ENCODE measurements around the gene PCDH12.

PCDH12 gene

DNA sequence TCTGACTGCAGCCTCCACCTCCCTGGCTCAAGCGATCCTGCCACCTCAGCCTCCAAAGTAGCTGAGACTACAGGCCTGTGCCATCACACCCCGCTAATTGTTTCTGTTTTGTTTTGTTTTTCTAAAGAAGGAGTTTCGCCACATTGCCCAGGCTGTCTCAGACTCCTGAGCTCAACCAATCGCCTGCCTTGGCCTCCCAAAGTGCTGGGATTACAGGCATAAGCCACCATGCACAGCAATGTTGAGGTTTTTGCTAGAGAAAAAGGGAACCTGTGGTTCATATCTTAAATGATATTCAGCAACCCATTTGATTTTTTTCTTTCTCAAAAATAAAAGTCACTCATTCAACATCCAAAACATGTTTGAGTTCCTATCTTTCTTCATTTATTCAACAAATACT is 54.7 kb downstream of the PCDH12 start:
- peaks cover 0 to 48% (median 11%) of the 10 kb centered on the region in 10 experiments; a peak in 12 of 20 replicates for H3K4me1 ChIP-seq
- peak overlapping the region in 3 of 11 experiments; percentile 40 to 51 (median 41); a peak in 7 of 22 replicates for H3K9ac ChIP-seq
- no peak overlapping the region for H3K4me3 ChIP-seq
- no peaks in the 10 kb centered on the region for H3K27me3 ChIP-seq
- H4K20me1 ChIP-seq = no peaks in the 10 kb centered on the region
- peak overlapping the region in 6 of 11 experiments; percentile 40 to 75 (median 58); a peak in 12 of 22 replicates for H3K27ac ChIP-seq
- H3K36me3 ChIP-seq = no peaks in the 10 kb centered on the region
- peak in 4 of 11 experiments; percentile 38 to 71 (median 54); a peak in 6 of 22 replicates for TF ChIP-seq Cebpa-rat (IDR thresholded peaks at IDR 0.05)
- H3K4me2 ChIP-seq = peak overlapping the region in 6 of 11 experiments; percentile 37 to 68 (median 50); a peak in 12 of 22 replicates
- H3K9me3 ChIP-seq (replicated peaks in 1 of 11) = peaks cover 5 to 15% (median 12%) of the 10 kb centered on the region in 11 experiments; a peak in 16 of 22 replicates

DNA sequence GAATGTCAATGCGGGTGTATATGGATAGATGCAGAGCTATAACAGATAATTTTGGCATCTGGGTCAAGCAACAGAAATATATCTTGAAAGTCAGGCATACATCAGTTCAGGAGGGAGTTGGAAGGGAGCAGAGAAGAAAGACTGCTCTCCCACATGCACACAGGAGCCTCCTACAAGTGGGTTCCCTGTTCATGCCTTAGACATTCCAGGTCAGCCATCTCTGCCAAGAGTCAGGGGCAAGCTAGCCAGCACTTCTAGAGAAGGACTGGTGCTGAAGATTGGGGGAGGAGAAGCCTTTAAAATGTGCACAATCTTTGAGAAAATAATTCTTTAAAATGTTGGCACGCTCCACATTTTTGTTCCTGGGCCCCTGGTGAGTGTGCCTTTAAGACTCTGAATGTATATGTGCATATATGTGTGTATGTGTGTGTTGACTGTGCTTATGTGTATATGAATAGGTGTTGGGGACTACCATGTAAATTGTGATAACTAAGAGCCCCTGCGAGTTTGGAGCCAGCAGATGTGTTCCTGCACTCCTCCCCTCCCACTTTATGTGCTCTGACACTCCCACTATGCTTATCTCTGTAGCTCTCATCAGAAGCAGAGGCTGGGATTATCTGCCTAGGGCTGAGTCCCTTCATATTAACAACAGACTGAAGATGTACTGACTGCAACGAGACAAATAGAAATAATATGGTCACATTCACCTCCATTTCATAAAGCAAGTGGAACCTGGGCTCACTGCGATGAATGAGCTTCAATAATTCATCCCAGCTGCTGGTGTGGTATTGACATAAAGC is 55.8 kb downstream of the PCDH12 start:
- H3K9me3 ChIP-seq (replicated peaks in 1 of 11) = peaks cover 5 to 15% (median 12%) of the 10 kb centered on the region in 11 experiments; a peak in 16 of 22 replicates
- no peak for TF ChIP-seq Cebpa-rat (IDR thresholded peaks at IDR 0.05)
- no peaks in the 10 kb centered on the region for H3K27me3 ChIP-seq
- peaks cover 0 to 58% (median 12%) of the 10 kb centered on the region in 10 experiments; a peak in 12 of 20 replicates for H3K4me1 ChIP-seq
- no peak overlapping the region; a peak in 1 of 22 replicates for H3K9ac ChIP-seq
- H3K4me3 ChIP-seq = no peak overlapping the region
- H3K4me2 ChIP-seq = peak overlapping the region in 6 of 11 experiments; percentile 37 to 68 (median 50); a peak in 10 of 22 replicates
- no peaks in the 10 kb centered on the region for H4K20me1 ChIP-seq
- no peaks in the 10 kb centered on the region for H3K36me3 ChIP-seq
- peak overlapping the region in 5 of 11 experiments; percentile 40 to 75 (median 62); a peak in 7 of 22 replicates for H3K27ac ChIP-seq

DNA sequence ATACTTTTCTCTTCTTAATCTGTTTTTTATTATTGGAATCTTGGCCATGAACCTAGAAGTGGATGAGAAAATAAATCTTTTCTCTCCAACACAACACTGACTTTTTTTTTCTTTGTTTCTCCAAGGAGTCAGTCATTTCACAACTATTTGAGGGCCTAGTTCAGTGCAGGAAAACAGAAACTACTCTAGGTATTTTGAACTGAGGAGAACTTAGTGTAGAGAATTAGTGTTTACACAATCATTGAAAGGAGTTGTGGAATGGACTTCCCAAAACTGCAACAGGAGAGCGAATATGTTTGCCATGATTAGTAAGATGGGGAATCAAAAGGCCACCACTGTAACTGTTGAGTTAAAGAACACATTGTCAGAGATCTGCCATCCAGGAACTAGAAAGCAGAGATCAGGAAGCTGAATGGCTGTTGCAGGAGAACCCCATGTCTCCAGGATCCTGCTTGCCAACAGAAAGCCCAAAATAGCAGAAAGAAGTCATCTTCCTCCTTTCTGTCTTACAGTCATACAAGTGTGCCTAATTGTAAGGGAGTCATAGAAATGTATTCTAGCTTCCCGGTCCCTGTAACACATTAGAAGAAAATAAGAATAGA is 59.5 kb downstream of the PCDH12 start:
- Histone ChIP-seq H3K27me3 (no peaks in the 10 kb centered on the region), H3K4me2 (peak overlapping the region in 5 of 11 experiments; percentile 23 to 57 (median 38); a peak in 9 of 22 replicates), H3K4me3 (no peak overlapping the region), H3K36me3 (no peaks in the 10 kb centered on the region), H3K27ac (no peak overlapping the region; a peak in 1 of 22 replicates), H4K20me1 (no peaks in the 10 kb centered on the region), H3K9ac (no peak overlapping the region), H3K9me3 (replicated peaks in 1 of 11) (no peaks in the 10 kb centered on the region), H3K4me1 (peaks cover 0 to 39% (median 9%) of the 10 kb centered on the region in 10 experiments; a peak in 12 of 20 replicates)
- no peak for TF ChIP-seq Cebpa-rat (IDR thresholded peaks at IDR 0.05)

GRCh38 chr5:141897425-141897824 is 60.6 kb downstream of the PCDH12 start:
- Histone ChIP-seq H3K27ac (no peak overlapping the region), H3K4me2 (peak overlapping the region in 3 of 11 experiments; percentile 9 to 57 (median 32); a peak in 2 of 22 replicates), H3K36me3 (no peaks in the 10 kb centered on the region), H3K9me3 (replicated peaks in 1 of 11) (no peaks in the 10 kb centered on the region), H3K4me3 (no peak overlapping the region), H3K27me3 (no peaks in the 10 kb centered on the region), H4K20me1 (no peaks in the 10 kb centered on the region), H3K4me1 (peaks cover 0 to 27% (median 4%) of the 10 kb centered on the region in 10 experiments; a peak in 10 of 20 replicates), H3K9ac (no peak overlapping the region)
- peak in 10 of 11 experiments; percentile 14 to 93 (median 63); a peak in 14 of 22 replicates for TF ChIP-seq Cebpa-rat (IDR thresholded peaks at IDR 0.05)

All from BLaER1 treated with 17β-estradiol and CSF1 and Interleukin-3, amounts not matched to agents 10 nM and 100 nM (cell line).